ENCODE data around the gene COA8. TPM values are rescaled to one million over a fixed set of nuclear protein-coding genes. Genes with fewer than 3 reads are reported as not detected.

The COA8 gene
- total and polyA plus RNA-seq, 9 of the 15 experiments (the other 6 are each of a cell fraction or from before 2014, with no cell fraction given): 5.0 to 35.3 (median 25.7) TPM

DNA sequence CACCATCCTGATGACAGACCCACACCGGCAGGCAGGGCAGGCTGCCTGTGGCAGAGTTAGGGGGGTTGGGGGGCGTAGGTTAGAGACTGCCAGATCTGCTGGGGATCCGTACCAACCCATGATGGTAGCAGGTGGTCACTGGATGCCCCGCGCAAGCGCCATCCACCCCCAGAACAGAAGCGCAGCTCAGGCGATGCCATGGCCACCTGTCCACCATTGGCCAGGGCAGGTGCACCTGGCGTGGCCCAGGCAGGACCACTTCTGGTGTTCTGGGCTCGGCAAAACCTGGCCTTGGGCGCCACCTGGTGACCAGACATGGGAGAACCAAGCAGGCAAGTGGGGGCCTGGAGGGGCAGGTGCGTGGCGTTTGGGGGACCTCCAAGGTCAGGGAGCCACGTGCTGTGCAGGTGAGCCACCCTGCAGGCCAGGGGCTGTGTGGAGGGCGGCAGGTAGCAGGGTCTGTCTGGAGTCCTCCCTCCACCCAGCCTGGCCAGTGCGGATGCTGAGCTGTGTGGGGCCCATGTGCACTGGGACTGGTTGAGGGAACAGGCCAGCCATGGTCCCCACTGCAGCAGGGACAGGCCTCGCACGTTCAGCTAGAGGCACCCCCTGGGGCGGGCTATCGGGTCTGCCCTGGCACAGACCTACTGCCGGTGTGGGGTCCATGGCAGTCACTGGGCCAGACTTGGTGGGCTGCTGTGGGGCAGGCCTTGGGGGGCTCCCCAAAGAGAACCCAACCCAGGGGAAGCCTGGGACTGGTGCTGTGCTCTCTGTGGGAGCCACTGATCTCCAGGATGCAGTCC, 15.9 kb upstream of the COA8 start (continued):
- TF ChIP-seq ADNP (tag; IDR thresholded peaks at IDR 0.05) (no peak), CREB3L1 (IDR thresholded peaks at IDR 0.05; ENCODE audit: borderline replicate concordance, low read depth) (no peak), ZNF668 (CRISPR knock-in tag; IDR thresholded peaks at IDR 0.05) (no peak), BRF2 (IDR thresholded peaks at IDR 0.05; ENCODE audit: borderline replicate concordance, insufficient read depth, insufficient read length) (no peak), TCF7 (IDR thresholded peaks at IDR 0.05; ENCODE audit: borderline replicate concordance) (no peak), ZFP91 (CRISPR knock-in tag; IDR thresholded peaks at IDR 0.05) (no peak), CEBPG (CRISPR knock-in tag; IDR thresholded peaks at IDR 0.05) (no peak), CEBPG (tag; conservative IDR thresholded peaks at IDR 0.05 in 1 of 2, IDR thresholded peaks at IDR 0.05 in 1 of 2) (no peak), CBX5 (IDR thresholded peaks at IDR 0.05; ENCODE audit: borderline replicate concordance, low read depth) (peak; percentile 10; the same call in 1 of the 2 replicates), EGR1 (conservative IDR thresholded peaks at IDR 0.05) (no peak), GABPB1 (CRISPR knock-in tag; IDR thresholded peaks at IDR 0.05) (peak; percentile 29; the same call in 1 of the 2 replicates), FOSL1 (tag; conservative IDR thresholded peaks at IDR 0.05) (no peak), FOXJ2 (tag; IDR thresholded peaks at IDR 0.05) (no peak), GATAD2B (IDR thresholded peaks at IDR 0.05; ENCODE audit: borderline replicate concordance) (no peak), KDM4B (IDR thresholded peaks at IDR 0.05; ENCODE audit: borderline replicate concordance in 2 of 2, low read depth in 1 of 2) (no peak), KLF6 (CRISPR knock-in tag; IDR thresholded peaks at IDR 0.05; ENCODE audit: borderline replicate concordance) (no peak), SREBF1 (IDR thresholded peaks at IDR 0.05; ENCODE audit: borderline replicate concordance, low read depth, low read length) (no peak), MECOM (CRISPR knock-in tag; IDR thresholded peaks at IDR 0.05) (no peak)
- TF ChIP-seq, protein P1, sequence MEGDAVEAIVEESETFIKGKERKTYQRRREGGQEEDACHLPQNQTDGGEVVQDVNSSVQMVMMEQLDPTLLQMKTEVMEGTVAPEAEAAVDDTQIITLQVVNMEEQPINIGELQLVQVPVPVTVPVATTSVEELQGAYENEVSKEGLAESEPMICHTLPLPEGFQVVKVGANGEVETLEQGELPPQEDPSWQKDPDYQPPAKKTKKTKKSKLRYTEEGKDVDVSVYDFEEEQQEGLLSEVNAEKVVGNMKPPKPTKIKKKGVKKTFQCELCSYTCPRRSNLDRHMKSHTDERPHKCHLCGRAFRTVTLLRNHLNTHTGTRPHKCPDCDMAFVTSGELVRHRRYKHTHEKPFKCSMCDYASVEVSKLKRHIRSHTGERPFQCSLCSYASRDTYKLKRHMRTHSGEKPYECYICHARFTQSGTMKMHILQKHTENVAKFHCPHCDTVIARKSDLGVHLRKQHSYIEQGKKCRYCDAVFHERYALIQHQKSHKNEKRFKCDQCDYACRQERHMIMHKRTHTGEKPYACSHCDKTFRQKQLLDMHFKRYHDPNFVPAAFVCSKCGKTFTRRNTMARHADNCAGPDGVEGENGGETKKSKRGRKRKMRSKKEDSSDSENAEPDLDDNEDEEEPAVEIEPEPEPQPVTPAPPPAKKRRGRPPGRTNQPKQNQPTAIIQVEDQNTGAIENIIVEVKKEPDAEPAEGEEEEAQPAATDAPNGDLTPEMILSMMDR (IDR thresholded peaks at IDR 0.05 in 2 of 3, conservative IDR thresholded peaks at IDR 0.05 in 1 of 3; ENCODE audit: insufficient read depth in 2 of 3, low read depth in 1 of 3, low read length in 3 of 3): peak; percentile 83 to 86 (median 85)
- TF ChIP-seq, protein P2, sequence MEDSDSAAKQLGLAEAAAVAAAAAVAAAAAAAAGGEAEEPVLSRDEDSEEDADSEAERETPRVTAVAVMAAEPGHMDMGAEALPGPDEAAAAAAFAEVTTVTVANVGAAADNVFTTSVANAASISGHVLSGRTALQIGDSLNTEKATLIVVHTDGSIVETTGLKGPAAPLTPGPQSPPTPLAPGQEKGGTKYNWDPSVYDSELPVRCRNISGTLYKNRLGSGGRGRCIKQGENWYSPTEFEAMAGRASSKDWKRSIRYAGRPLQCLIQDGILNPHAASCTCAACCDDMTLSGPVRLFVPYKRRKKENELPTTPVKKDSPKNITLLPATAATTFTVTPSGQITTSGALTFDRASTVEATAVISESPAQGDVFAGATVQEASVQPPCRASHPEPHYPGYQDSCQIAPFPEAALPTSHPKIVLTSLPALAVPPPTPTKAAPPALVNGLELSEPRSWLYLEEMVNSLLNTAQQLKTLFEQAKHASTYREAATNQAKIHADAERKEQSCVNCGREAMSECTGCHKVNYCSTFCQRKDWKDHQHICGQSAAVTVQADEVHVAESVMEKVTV (CRISPR knock-in tag; IDR thresholded peaks at IDR 0.05): peak; percentile 62
